DMS153 (cell line): ENCODE measurements around the gene MAMSTR.
"Not testable (repeated sequence)": the region's sequence is repeated elsewhere in the genome, so short reads cannot be mapped to it uniquely, and the experiment has no call there.

ENCODE experiments used
- DNase-seq: peaks from one replicate; lab custom pipeline; 2025; lab: John Stamatoyannopoulos, UW

MAMSTR gene

GRCh38 chr19:48719263-48720171 lies at the start of gene MAMSTR:
TSS of gene MAMSTR (minus strand) at chr19:48719725. CDS start at chr19:48719031, 694 bp downstream.
- DNase-seq = no peak

GRCh38 chr19:48768994-48769713 lies 49.6 kb upstream of the MAMSTR start:
- DNase-seq = no peak

- DNase-seq = not testable (repeated sequence)
Observed at GRCh38 chr19:48768171-48768753, 48.7 kb upstream of the MAMSTR start.

- not testable (repeated sequence) for DNase-seq
Observed at GRCh38 chr19:48765816-48766215, 46.3 kb upstream of the MAMSTR start.

GRCh38 chr19:48760504-48761205 lies 41.1 kb upstream of the MAMSTR start:
- DNase-seq = no peak

GRCh38 chr19:48757741-48758144 lies 38.2 kb upstream of the MAMSTR start:
- DNase-seq = no peak

- DNase-seq = no peak
Observed at GRCh38 chr19:48757089-48757675, 37.7 kb upstream of the MAMSTR start.

GRCh38 chr19:48756686-48757085 lies 37.2 kb upstream of the MAMSTR start:
- DNase-seq = no peak

GRCh38 chr19:48756212-48756611 lies 36.7 kb upstream of the MAMSTR start:
- no peak for DNase-seq

GRCh38 chr19:48755787-48756186 lies 36.3 kb upstream of the MAMSTR start:
- no peak for DNase-seq

GRCh38 chr19:48755084-48755641 lies 35.6 kb upstream of the MAMSTR start, which contains the start of gene FGF21:
TSS of gene FGF21 (plus strand) at chr19:48755524. CDS start at chr19:48756237, 713 bp downstream.
- no peak for DNase-seq

- DNase-seq = peak; percentile 95
Observed at GRCh38 chr19:48752496-48753365, 33.2 kb upstream of the MAMSTR start, which contains the start of gene FUT1. TSS of gene FUT1 (minus strand) at chr19:48752641. CDS start at chr19:48751281, 1,360 bp downstream.

- DNase-seq = no peak
Observed at GRCh38 chr19:48751845-48752495, 32.4 kb upstream of the MAMSTR start.

- DNase-seq = no peak
Observed at GRCh38 chr19:48750771-48751504, 31.4 kb upstream of the MAMSTR start.

- no peak for DNase-seq
Observed at GRCh38 chr19:48750351-48750750, 30.8 kb upstream of the MAMSTR start.

- DNase-seq = no peak
Observed at GRCh38 chr19:48749571-48750198, 30.2 kb upstream of the MAMSTR start.

- DNase-seq = peak; percentile 80
Observed at GRCh38 chr19:48746738-48747575, 27.4 kb upstream of the MAMSTR start, which contains the start of gene IZUMO1. TSS of gene IZUMO1 (minus strand) at chr19:48746909. CDS start at chr19:48745859, 1,050 bp downstream.
